LHCN-M2 (cell line): ENCODE results near the gene FAR2. TPM values are rescaled to one million over a fixed set of nuclear protein-coding genes. Genes with fewer than 3 reads are reported as not detected.
"Not testable (repeated sequence)": the region's sequence is repeated elsewhere in the genome, so short reads cannot be mapped to it uniquely, and the experiment has no call there.

Experiments
- DNase-seq: peaks from one replicate; pipeline ENCODE4 v3.0.0-alpha.2; 2012; ENCODE audit warnings: low read depth
- polyA plus RNA-seq: library from polyadenylated mRNA; unstranded; fragments of >200 nt; gene quantifications from one replicate; pipeline ENCODE4 v1.2.1, GENCODE V29; 2012; ENCODE audit warnings: missing spikeins
- total RNA-seq: library from RNA; depleted of rRNA; stranded (reverse); fragments of >200 nt; gene quantifications from 2 replicates; pipeline ENCODE4 v1.2.3, GENCODE V29; 2014; rRNA removed

Gene FAR2
- 0.06 and 0.13 TPM in 2 replicates for total RNA-seq
- 0.52 TPM for polyA plus RNA-seq

DNA sequence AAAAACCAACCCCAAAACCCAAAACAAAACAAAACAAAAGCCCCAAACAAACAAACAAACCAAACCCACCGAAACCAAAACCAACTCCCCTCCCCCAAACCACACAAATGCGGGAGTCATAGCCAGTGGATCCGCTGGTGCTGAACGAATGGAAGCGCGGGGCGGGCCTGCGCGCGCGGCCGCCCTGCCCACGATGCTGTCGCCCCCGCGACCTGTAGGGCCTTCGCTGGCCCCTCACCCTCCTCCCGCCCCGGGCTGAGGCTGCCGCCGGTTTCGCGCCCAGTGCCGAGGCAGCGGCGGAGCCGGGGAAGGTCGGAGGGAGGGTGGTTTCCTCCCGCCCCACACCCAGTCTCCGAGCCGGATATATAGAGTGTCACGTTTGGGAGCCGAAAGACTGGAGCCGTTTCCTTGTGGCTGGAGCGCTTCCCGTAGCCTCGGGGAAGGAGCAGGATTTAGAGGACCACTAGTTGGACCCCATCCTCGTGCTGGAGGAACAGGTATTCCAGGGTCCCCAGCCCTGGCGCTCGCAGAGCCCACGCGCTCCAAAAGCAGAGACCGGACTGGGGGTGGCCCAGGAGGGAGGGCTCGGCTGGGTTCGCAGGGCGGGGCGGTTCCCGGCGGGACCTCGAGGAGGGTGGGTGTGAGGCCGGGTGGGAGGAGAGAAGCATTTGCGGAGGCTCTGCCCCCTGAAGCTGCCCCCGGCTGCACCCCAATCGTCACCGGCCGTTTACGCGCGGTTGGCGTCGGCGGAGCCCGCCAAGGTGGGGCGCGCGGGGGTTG lies at the start of gene FAR2:
TSS of gene FAR2 (plus strand) at position 368 of the 780 bp plus-strand sequence. CDS start 121,172 bp downstream, outside the sequence.
- DNase-seq, result no peak

GRCh38 chr12:29102741-29103140 lies 46.3 kb upstream of the FAR2 start:
- no peak for DNase-seq

DNA sequence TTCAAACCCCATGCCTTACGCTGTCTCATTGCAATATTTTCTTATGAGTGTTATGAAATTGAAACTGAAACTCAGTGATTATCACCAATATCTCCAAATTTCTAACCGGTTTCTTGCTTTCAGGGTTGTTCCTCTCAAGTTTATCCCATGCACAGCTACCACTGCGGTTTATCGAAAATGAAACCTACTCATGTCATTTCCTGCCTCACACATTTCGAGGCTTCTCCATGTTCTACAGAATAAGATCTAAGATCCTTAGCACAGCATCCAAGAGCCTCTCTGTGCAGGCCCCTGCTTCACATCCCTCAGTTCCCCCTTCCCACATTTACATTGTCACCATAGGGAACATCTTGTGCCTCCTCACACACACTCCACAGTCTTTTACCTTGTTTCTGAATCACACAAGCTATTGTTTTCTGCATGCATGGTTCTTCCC lies 45.5 kb upstream of the FAR2 start:
- no peak for DNase-seq

GRCh38 chr12:29104516-29104915 lies 44.6 kb upstream of the FAR2 start:
- no peak for DNase-seq

DNA sequence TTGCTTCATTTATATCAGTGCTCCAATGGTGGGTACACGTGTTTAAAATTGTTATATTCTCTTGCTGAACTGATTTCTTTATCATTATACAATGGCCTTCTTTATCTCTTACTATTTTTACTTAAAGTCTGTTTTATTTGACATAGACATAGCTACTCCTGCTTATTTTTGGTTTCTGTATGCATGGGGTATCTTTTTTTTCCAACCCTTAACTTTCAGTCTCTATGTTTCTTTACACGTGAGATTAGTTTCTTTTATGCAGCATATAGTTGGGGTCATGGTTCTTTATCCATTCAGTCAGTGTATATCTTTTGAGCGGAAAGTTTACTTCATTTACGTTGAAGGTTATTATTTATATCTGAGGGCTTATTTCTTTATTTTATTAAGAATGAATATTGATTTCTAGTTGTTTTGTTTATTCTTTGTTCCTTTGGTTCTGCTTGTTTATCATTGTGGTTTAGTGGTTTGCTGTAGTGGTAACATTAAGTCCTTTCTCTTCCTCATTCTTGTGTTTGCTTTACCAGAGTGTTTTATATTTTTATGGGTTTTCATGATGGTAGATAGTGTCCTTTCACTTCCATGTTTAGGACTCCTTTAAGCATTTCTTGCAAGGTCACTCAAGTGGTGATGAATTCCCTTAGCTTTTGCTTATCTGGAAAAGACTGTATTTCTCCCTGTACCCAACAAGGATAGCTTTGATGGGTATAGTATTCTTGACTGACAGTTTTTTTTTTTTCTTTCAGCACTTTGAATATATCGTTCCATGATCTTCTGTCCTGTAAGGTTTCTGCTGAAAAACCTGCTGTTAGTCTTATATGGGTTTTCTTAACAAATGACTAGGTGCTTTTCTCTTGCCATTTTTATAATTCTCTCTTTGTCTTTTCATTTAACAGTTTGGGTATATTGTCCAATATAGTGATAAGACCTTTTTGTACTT lies 38.3 kb upstream of the FAR2 start:
- no peak for DNase-seq

GRCh38 chr12:29113101-29113500 lies 36.0 kb upstream of the FAR2 start:
- no peak for DNase-seq

- DNase-seq, result no peak
Observed at GRCh38 chr12:29116414-29116813, 32.7 kb upstream of the FAR2 start.

GRCh38 chr12:29131539-29131938 lies 17.5 kb upstream of the FAR2 start:
- DNase-seq, result no peak

DNA sequence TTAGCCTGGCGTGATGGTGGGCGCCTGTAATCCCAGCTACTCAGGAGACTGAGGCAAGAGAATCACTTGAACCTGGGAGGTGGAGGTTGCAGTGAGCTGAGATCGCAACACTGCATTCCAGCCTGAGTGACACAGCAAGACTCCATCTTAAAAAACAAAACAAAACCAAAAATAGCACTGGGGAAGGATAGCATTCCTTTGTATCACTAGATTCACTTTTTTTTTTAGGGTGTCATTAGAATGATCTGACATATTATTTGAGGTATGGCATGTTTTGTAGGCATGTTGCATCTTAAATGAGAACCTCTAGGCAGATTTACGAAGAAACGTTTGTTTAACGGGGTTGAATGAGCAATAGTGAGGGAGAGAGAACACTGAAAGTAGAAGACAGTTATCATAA lies 16.8 kb upstream of the FAR2 start:
- DNase-seq, result no peak

- DNase-seq, result no peak
Observed at GRCh38 chr12:29133181-29133580, 15.9 kb upstream of the FAR2 start.

DNA sequence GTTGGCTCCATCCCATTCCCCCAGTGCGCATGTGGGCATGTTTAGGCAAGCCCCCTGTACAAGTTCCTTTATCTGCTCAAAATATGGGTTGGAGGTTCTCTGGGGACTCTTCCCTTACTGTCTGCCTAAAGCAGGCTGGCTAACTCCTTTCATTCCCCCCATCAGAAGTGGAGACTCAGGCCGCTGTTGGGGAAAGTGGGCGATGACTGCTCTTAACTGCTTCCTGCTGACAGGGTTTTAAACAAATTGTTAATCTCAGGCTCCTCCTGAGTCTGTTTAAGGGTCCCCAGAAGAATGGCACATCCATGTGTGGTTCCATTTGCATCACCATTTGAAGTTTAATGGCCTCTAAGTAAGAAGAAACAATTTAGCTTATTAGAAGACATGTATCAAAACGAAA lies 15.4 kb upstream of the FAR2 start:
- no peak for DNase-seq

DNA sequence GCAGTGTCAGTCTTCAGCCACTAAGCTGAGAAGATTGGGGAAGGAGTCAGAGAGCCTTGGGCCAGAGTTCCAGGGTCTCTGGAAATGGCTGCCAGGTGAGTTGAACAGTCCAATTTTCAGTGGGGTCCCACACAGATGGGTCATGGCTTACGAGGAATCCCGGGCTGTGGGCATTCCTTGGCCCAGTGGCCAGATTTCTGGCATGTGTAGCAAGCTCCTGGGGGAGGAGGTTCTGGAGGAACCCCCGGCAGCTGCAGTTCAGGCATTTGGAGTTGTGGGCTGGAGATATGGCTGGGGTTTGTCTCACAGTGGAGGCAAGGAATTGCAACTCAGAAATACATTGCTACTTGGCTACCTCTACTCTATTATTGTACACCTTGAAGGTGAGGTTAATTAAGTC lies 10.8 kb upstream of the FAR2 start:
- DNase-seq, result not testable (repeated sequence)

- not testable (repeated sequence) for DNase-seq
Observed at GRCh38 chr12:29138855-29139254, 10.2 kb upstream of the FAR2 start.

GRCh38 chr12:29145372-29146170 lies 3.5 kb upstream of the FAR2 start:
- no peak for DNase-seq

GRCh38 chr12:29146196-29146595 lies 2.9 kb upstream of the FAR2 start:
- DNase-seq, result no peak

GRCh38 chr12:29147731-29148595 lies 1.1 kb upstream of the FAR2 start:
- no peak for DNase-seq

DNA sequence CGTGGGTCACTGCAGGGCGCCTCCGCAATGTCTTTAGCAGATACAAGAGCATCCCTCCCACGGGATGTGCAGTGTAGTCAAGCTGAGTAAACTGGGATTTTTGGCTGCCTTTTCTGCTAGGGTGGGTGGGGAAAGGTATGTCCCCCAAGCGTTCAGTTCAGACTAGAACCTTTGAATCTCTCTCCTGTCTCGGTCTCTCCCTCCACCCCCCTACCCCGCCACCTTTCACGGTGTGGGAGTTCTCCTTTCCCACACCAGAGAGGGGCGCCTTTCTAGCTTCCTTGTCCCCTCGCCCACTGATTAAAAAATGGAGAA lies 525 bp upstream of the FAR2 start:
- no peak for DNase-seq

DNA sequence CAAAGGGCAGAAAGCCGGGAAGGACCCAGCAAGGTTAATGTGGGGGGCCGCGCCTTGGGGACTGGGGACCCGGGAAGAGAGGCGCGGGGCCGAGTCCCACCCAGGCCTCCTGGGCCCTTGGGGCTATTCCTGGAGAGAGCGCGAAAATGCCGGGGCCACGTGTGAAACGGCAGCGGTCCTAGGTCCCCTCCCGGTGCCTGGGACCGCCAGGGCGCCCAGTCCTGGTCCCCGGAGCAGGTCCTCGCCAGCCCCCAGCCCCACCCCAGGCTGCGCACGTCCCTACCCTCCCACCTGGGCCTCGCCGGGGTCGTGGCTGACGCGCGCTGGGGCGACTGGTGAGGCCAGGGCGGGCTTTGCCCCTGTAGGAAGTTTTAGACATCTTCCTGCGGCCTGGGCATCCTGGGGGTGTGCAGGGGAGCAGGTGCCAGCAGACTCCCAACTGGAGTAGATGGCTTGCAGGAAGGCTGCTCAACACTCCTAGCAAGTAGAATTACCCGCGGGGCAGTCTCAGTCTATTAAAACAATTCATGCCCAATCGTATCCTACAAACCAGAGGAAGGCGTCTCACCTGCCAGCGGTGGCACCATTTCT lies 708 bp downstream of the FAR2 start:
- DNase-seq, result no peak

GRCh38 chr12:29150462-29150861 lies 1.4 kb downstream of the FAR2 start:
- no peak for DNase-seq

- DNase-seq, result no peak
Observed at GRCh38 chr12:29152223-29152868, 3.3 kb downstream of the FAR2 start.
